Femur (tissue), 1 donor: ENCODE measurements around the gene MORC1.
A peak's percentile ranks its signal among the peaks of the same experiment; 100 is the strongest.

Source experiments
- DNase-seq: peaks from one replicate; pipeline ENCODE4 v3.0.0-alpha.2; 2017

MORC1 gene

DNA sequence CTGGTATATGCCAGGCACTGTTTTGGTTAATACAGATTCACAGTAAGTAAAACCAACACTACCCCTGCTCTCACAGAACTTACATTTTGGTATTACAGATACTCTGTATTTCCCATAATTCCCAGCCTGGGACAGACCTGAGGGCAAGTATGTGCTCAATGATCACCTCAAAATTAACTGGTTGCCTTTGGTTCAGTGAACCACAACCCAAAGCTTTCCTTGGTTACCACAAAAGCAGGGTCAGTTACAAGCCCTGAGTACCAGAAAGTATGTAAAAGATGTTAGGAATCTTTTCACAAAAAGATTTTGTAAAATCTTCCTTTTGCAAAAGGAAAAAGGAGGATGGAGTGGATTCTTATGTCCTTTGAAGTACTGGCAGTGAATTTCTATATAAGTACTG, 92.0 kb downstream of the MORC1 start:
- DNase-seq: no peak

DNA sequence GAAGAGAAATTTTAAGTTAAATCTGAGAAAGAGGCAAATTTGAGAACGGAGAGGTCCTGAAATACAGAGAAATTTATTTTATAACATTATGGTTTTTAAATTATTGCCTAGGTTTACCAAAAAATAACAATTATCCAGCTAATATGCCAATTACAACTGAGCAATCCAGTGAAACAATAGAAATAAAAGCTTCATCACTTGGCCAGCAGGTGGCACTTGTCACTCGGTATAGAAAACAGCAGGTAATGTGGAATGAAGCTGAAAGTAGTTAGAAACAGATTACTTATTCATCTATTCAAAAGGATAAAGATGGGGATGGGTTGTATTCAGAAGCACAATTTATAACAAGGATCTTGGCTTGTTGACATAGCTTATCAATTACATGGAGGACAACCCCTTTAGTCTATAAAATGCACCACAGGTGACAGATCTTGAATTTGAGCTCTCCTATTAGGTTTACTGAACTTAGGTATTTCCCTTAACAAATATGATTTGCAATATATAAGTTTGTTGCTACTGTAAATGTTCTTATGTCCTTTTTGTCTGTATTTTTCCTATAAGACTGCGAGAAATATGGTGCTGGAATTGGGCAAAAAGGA, 94.2 kb downstream of the MORC1 start:
- DNase-seq: peak; percentile 32

DNA sequence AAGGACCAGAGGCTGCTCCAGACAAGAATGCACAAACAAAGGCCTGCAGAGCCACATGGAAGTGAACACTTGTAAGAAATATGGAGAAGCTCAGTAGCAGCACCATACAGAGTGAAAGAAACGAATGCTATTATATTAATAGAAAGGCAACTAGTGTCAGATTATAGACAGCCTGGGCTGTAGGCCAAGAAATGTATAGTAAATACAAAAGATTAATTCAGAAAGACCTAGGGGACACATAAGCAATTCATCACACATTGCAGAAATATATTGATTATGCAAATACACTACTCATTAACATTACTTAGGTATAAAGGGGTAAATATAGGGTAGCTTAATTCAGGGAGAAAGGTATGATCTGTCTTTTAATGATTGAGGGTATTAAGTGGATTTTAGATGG, 94.8 kb downstream of the MORC1 start:
- no peak for DNase-seq

- no peak for DNase-seq
Measured at GRCh38 chr3:109021556-109021955, 96.4 kb downstream of the MORC1 start.

- no peak for DNase-seq
Measured at GRCh38 chr3:109018828-109019227, 99.1 kb downstream of the MORC1 start.

GRCh38 chr3:109005443-109005842, 112.5 kb downstream of the MORC1 start:
- no peak for DNase-seq

DNA sequence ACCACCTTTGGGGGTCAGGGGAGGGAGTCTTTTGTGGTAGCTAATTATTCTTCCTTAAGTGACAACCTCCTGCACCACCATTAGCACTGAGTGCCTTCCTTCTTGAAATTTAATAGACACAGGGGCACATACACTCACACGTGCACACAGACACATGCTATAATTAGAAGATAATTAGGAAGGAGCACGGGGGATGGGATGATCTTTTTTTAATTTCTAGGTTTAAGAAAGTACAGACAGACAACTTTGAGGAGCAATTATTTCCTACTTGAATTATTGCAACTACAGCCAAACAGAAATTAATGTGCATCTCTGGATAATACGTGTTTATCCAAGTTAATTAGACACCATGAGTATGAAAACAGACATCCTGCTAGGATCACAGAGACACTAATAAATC, 119.5 kb downstream of the MORC1 start:
- no peak for DNase-seq

- DNase-seq: no peak
Measured at GRCh38 chr3:108985844-108986243, 132.1 kb downstream of the MORC1 start.

DNA sequence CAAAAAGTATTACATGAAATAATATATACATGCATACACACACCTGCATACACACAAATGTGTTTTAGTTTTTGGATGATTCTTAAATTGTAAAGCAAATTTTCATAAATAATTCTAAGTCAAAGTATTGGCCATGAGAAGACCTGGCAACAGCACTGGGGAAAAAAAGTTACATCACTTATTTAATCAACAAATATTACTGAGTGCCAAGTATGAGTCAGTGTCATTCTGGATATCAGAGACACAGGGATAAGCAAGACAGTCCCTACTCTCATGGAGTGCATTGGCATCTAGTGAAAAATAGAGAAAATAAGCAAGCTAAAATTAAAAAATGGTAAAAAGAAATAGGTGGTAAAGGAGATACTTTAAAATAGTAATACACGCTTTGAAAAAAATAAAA, 134.9 kb downstream of the MORC1 start:
- DNase-seq: no peak

- no peak for DNase-seq
Measured at GRCh38 chr3:108976058-108976457, 141.9 kb downstream of the MORC1 start.

GRCh38 chr3:108973019-108973418, 144.9 kb downstream of the MORC1 start:
- no peak for DNase-seq

DNA sequence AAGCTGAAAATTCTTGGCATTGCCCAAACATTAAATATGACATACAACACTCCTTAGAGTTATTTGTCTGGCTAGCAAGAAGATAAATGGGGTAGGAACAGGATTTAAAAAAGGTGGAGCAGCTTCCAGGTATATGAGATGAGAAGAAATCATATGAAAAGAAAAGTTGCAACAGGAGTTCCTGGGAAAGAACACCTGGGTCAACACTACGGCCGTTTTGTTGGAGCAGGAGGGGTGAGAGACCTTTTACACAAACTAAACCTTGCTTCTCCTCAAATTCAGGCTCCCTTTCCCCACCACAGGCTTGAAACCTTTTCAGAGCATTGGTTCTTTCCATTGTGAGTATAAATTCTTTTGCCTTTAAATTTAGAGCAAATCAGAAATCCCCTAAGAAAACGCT, 145.5 kb downstream of the MORC1 start:
- no peak for DNase-seq

GRCh38 chr3:108970561-108970960, 147.4 kb downstream of the MORC1 start:
- no peak for DNase-seq

GRCh38 chr3:108966773-108967172, 151.2 kb downstream of the MORC1 start:
- no peak for DNase-seq

GRCh38 chr3:108959017-108959416, 158.9 kb downstream of the MORC1 start:
- DNase-seq: no peak

DNA sequence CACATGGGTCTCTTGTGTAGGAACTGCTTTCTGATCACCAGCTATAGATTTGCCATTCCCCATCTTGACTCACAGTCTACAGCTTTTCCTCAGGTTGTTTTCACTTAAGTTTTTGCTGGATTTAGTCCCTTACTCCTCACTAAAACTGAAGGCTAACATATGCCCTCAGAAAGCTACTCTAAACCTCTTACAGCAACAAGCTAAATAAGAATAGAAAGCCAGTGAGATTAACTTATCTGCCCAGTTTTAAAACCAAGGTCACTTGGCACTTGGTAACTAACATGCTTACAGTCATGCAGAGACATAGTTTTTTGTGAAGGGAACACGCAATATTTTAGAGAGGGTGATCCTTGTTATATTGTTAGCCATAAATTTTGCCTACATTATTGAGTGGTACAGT, 164.2 kb downstream of the MORC1 start, which contains the start of gene GUCA1C:
TSS of gene GUCA1C (minus strand) at position 180 of the 400 bp plus-strand sequence. CDS start at position 63, 117 bp downstream.
- no peak for DNase-seq

DNA sequence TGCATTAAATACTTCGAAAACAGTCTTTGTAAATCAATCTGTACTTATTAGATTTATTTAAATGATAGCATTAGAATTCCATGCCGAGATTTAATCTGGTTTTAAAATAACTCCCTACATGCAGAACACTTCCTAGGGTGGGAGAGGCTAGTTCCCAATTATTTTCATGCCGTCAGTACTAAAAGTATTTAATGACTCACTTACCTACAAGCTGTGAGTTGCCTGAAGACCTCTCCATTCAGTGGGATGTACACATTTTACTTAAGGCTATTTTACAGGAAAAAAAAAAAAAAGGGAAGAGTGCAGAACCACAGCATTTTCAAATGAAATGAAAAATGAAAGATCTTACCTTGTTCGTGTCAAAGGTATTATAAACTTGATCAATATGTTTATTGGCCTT, 164.7 kb downstream of the MORC1 start:
- no peak for DNase-seq

- no peak for DNase-seq
Measured at GRCh38 chr3:108951820-108952501, 166.0 kb downstream of the MORC1 start.

GRCh38 chr3:108947855-108948254, 170.1 kb downstream of the MORC1 start:
- no peak for DNase-seq

DNA sequence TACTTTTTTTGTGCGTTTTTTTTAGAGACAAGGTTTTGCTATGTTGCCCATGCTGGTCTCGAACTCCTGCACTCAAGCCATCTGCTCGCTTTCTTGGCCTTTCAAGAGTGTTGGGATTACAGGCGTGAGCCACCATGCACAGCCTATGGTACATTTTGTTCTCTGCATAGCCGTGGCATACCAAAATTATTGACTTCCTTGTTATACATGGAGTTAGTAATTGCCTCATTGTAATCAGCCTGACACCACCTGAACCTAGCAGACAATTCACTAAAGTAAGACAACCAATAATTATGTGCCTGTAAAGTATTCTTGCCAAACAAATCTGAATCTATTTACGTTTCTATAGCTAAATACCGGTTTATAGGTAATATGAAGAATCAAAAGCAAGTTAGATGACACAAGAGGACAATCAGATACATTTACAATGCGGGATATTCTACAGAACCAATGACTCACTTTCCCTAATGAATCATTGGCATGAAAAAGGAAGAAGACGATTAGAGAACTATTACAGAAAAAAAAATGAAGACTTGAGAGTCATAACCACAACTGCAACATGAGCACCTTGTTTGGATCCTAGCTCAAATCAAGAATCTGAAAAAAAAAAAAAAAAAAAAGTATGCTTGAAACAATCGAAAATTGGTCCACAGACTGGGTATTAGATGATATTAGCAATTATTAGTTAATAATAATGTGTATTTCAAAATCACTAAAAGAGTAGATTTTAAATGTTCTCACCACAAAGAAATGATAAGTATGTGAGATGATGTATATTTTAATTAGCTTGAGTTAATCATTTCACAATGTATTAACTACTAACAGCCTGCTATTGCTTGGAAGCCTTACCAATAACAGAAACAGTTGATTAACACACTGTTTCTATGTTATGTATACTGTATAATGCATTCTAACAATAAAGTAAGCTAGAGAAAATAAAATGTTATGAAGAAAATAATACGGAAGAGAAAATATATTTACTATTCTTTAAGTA, 171.3 kb downstream of the MORC1 start:
- no peak for DNase-seq

- DNase-seq: no peak
Measured at GRCh38 chr3:108940568-108941263, 177.2 kb downstream of the MORC1 start.

GRCh38 chr3:108940166-108940565, 177.8 kb downstream of the MORC1 start:
- no peak for DNase-seq
